HEK293T (cell line): ENCODE data around the gene SLC27A3.
"Not testable (repeated sequence)": the region's sequence is repeated elsewhere in the genome, so short reads cannot be mapped to it uniquely, and the experiment has no call there.

Experiments
- CTCF ChIA-PET: fragments of 350-600 bp; formaldehyde crosslinking; extraction: SDS; loops from one replicate; lab custom pipeline; 2021; ENCODE audit warnings: antibody characterized with exemption, inconsistent platforms; lab: Yijun Ruan, JAX
- POLR2A ChIA-PET: fragments of 350-600 bp; formaldehyde crosslinking; extraction: SDS; loops from one replicate; lab custom pipeline; 2020; ENCODE audit warnings: antibody characterized with exemption, inconsistent platforms; lab: Yijun Ruan, JAX
- DNase-seq: peaks from one replicate; pipeline ENCODE4 v3.0.0; 2012; ENCODE audit warnings: mixed read lengths; ENCODE audit errors: extremely low spot score
- ARNT ChIP-seq: fragments of 450-650 bp; IDR thresholded peaks from 2 replicates; pipeline ENCODE4 v1.6.1; 2017; ENCODE audit warnings: mild to moderate bottlenecking
- BHLHE40 ChIP-seq: fragments of 450-650 bp; IDR thresholded peaks from 2 replicates; pipeline ENCODE4 v1.6.1; 2016; ENCODE audit warnings: mild to moderate bottlenecking, moderate library complexity, borderline replicate concordance
- CTBP1 ChIP-seq: fragments of 450-650 bp; IDR thresholded peaks from 2 replicates; pipeline ENCODE4 v1.6.1; 2016; ENCODE audit warnings: borderline replicate concordance
- ELF4 ChIP-seq: fragments of 450-650 bp; IDR thresholded peaks from 2 replicates; pipeline ENCODE4 v1.6.1; 2017; ENCODE audit warnings: antibody characterized with exemption
- FOXA1 ChIP-seq: fragments of 450-650 bp; IDR thresholded peaks from 2 replicates; pipeline ENCODE4 v1.6.1; 2016; ENCODE audit warnings: mild to moderate bottlenecking
- FOXK2 ChIP-seq: fragments of 450-650 bp; IDR thresholded peaks from 2 replicates; pipeline ENCODE4 v1.6.1; 2016; ENCODE audit warnings: mild to moderate bottlenecking
- FOXM1 ChIP-seq: fragments of 450-650 bp; IDR thresholded peaks from 2 replicates; pipeline ENCODE4 v1.6.1; 2017; ENCODE audit warnings: mild to moderate bottlenecking, borderline replicate concordance
- HDGF ChIP-seq: fragments of 450-650 bp; IDR thresholded peaks from 2 replicates; pipeline ENCODE4 v1.6.1; 2017; ENCODE audit warnings: antibody characterized with exemption, borderline replicate concordance
- L3MBTL2 ChIP-seq: fragments of 450-650 bp; conservative IDR thresholded peaks from 2 replicates; pipeline ENCODE4 v1.6.1; 2016; ENCODE audit warnings: mild to moderate bottlenecking
- LEF1 ChIP-seq: fragments of 450-650 bp; IDR thresholded peaks from 2 replicates; pipeline ENCODE4 v1.6.1; 2017; ENCODE audit warnings: mild to moderate bottlenecking, borderline replicate concordance
- NFRKB ChIP-seq: fragments of 450-650 bp; IDR thresholded peaks from 2 replicates; pipeline ENCODE4 v1.6.1; 2016; ENCODE audit warnings: mild to moderate bottlenecking, moderate library complexity
- SP1 ChIP-seq: fragments of 450-650 bp; IDR thresholded peaks from 2 replicates; pipeline ENCODE4 v1.6.1; 2017
- SUZ12 ChIP-seq: fragments of 450-650 bp; IDR thresholded peaks from 2 replicates; pipeline ENCODE4 v1.6.1; 2016; ENCODE audit warnings: mild to moderate bottlenecking
- TARDBP ChIP-seq: fragments of 450-650 bp; IDR thresholded peaks from 2 replicates; pipeline ENCODE4 v1.6.1; 2016
- ZNF384 ChIP-seq: fragments of 450-650 bp; IDR thresholded peaks from 2 replicates; pipeline ENCODE4 v1.6.1; 2016
- TF ChIP-seq, protein P1 (sequence below): fragments of 450-650 bp; IDR thresholded peaks from 2 replicates; pipeline ENCODE4 v1.6.1; 2016

SLC27A3 gene

GRCh38 chr1:153778824-153779519, 3.8 kb downstream of the SLC27A3 start:
- TF ChIP-seq SP1, result no peak
- no peak for TF ChIP-seq ARNT
- no peak for TF ChIP-seq TARDBP
- TF ChIP-seq, protein P1, sequence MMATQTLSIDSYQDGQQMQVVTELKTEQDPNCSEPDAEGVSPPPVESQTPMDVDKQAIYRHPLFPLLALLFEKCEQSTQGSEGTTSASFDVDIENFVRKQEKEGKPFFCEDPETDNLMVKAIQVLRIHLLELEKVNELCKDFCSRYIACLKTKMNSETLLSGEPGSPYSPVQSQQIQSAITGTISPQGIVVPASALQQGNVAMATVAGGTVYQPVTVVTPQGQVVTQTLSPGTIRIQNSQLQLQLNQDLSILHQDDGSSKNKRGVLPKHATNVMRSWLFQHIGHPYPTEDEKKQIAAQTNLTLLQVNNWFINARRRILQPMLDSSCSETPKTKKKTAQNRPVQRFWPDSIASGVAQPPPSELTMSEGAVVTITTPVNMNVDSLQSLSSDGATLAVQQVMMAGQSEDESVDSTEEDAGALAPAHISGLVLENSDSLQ, result no peak
- TF ChIP-seq NFRKB, result no peak
- TF ChIP-seq L3MBTL2, result no peak
- no peak for TF ChIP-seq CTBP1
- POLR2A ChIA-PET, result interaction anchor here (0.9 kb wide), 1 partner anchor 211 kb away, joined by 3 read pairs; the partner anchor contains the start of gene RPS27
- no peak for DNase-seq
- CTCF ChIA-PET, result interaction anchor here (0.6 kb wide), 1 partner anchor 168 kb away, joined by 3 read pairs; the partner anchor contains the start of gene DENND4B

- DNase-seq, result no peak
- CTCF ChIA-PET, result no interaction called here
- no peak for TF ChIP-seq FOXM1
- TF ChIP-seq TARDBP, result no peak
- no peak for TF ChIP-seq FOXA1
- no peak for TF ChIP-seq LEF1
- TF ChIP-seq HDGF, result no peak
- no peak for TF ChIP-seq ZNF384
- TF ChIP-seq ARNT, result no peak
- TF ChIP-seq, protein P1, result no peak
- no peak for TF ChIP-seq CTBP1
- TF ChIP-seq ELF4, result no peak
- TF ChIP-seq BHLHE40, result no peak
- no peak for TF ChIP-seq FOXK2
- TF ChIP-seq SP1, result no peak
- TF ChIP-seq L3MBTL2, result no peak
- POLR2A ChIA-PET, result interaction anchor here (1.3 to 2.5 kb wide), 2 partner anchors 17 to 211 kb away, joined by 4 to 9 read pairs; partner anchors contain the start of gene RPS27
These were observed 4.8 kb downstream of the SLC27A3 start for GRCh38 chr1:153779781-153780541.

DNA sequence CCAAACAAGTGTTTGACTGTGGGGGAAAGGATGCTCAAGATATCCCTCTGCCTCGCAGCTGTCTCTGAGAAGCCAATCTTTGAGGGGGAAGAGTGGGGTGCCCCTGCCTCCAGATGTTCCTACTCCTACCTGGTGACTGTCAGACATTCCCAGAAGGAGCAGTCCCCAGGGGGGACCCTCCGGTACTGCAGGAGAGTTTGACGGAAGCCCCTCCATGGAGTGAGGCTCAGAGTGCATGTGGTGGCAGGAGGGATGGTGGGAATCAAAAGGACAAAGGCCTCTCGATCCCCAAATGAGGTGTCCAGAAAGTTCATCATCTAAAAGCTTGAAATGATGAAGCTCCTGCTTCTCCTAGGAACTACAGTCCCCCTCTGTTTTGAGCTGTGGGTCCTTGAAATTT, 5.3 kb downstream of the SLC27A3 start:
- CTCF ChIA-PET, result no interaction called here
- TF ChIP-seq HDGF (no peak), ARNT (no peak), ELF4 (no peak), LEF1 (no peak), FOXA1 (no peak), CTBP1 (no peak), TARDBP (no peak), SP1 (no peak), BHLHE40 (no peak), SUZ12 (no peak), L3MBTL2 (no peak)
- TF ChIP-seq, protein P1, result no peak
- no peak for DNase-seq
- POLR2A ChIA-PET, result interaction anchor here (1.2 to 2.5 kb wide), 4 partner anchors 8 to 210 kb away, joined by 3 to 9 read pairs (median 4); partner anchors contain the start of gene RPS27

GRCh38 chr1:153782648-153783047, 7.4 kb downstream of the SLC27A3 start:
- CTCF ChIA-PET, DNase-seq: not testable (repeated sequence)
- POLR2A ChIA-PET, result interaction anchor here (0.5 kb wide), 1 partner anchor 294 kb away, joined by 3 read pairs; no protein-coding TSS in a partner anchor

DNA sequence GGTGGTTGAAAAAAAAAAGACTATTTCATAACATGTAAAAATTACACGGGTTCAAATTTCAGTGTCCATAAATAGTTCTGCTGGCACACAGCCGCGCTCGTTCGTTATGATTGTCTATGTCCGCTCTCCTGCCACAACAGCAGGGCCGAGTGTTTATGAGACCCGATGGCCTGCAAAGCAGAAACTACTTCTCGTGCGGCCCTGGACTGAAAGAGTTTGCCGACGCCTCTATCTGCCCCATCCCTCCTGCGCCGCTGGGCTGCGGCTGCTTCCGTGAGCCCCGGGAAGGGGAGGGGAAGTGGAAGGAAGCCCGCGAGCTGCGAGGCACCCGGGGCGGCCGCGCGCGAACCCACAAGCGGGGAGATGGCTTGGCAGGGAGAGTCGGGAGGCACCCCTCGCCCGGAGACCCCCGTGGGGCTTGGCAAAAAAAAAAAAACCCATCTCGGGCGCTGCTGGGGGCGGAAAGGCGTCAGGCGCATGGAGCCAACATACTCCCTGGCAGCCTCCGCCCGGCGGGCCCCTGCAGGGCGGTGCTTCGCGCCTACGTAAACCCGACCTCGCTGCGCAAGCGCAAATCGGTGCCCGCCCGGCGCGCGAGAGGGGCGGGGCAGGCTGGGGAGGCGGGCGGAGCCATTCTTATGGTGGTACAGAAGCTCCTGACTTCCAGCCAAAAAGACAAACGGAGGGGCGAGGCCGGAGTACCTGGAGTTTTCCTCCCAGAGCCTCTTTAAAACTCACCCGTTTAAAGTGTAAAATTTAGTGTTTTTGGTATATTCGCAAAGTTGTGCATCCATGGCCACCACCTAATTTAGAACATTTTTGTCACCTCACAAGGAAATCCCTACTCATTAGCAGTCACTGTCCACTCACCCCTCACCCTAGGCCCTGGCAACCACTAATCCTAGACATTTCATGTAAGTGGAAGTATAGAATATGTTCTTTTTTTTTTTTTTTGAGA, 8.3 kb downstream of the SLC27A3 start:
- TF ChIP-seq ELF4, result peak; percentile 41; the same call in 1 of the 2 replicates
- TF ChIP-seq L3MBTL2, result peak; percentile 73
- TF ChIP-seq HDGF, result peak; percentile 18; the same call in 1 of the 2 replicates
- no peak for TF ChIP-seq ZNF384
- TF ChIP-seq NFRKB, result no peak
- DNase-seq, result peak; percentile 99
- ChIA-PET CTCF (interaction anchor here (1.3 kb wide), 1 partner anchor 13 kb away, joined by 3 read pairs; no protein-coding TSS in a partner anchor), POLR2A (interaction anchor here (0.6 to 1.8 kb wide), 34 partner anchors 8 to 482 kb away, joined by 3 to 27 read pairs (median 5); partner anchors contain the start of genes CREB3L4, GATAD2B, ILF2 and JTB)
